ENCODE measurements around the gene KCNJ12.
"Not testable (repeated sequence)": the region's sequence is repeated elsewhere in the genome, so short reads cannot be mapped to it uniquely, and the experiment has no call there.

KCNJ12 gene

GRCh38 chr17:21399474-21400186, 23.5 kb downstream of the KCNJ12 start:
- Histone ChIP-seq H3K9ac (ENCODE audit: low read depth, low read length) (no peak overlapping the region), H3K36me3 (ENCODE audit: insufficient read depth, low read length) (no peaks in the 10 kb centered on the region), H3K4me1 (ENCODE audit: insufficient read depth, low read length) (peaks cover 3% of the 10 kb centered on the region; the same call in 1 of the 2 replicates), H3K9me3 (ENCODE audit: control insufficient read depth, insufficient read depth, low read length) (no peaks in the 10 kb centered on the region)

- H3K4me1 ChIP-seq (ENCODE audit: insufficient read depth, low read length); H3K36me3 ChIP-seq (ENCODE audit: insufficient read depth, low read length); H3K9me3 ChIP-seq (ENCODE audit: control insufficient read depth, insufficient read depth, low read length); H3K9ac ChIP-seq (ENCODE audit: low read depth, low read length): not testable (repeated sequence)
Observed at GRCh38 chr17:21400187-21400569, 24.0 kb downstream of the KCNJ12 start.

GRCh38 chr17:21400816-21401593, 24.8 kb downstream of the KCNJ12 start:
- Histone ChIP-seq H3K9ac (ENCODE audit: low read depth, low read length) (no peak overlapping the region), H3K36me3 (ENCODE audit: insufficient read depth, low read length) (no peaks in the 10 kb centered on the region), H3K4me1 (ENCODE audit: insufficient read depth, low read length) (peaks cover 3% of the 10 kb centered on the region; the same call in 1 of the 2 replicates), H3K9me3 (ENCODE audit: control insufficient read depth, insufficient read depth, low read length) (no peaks in the 10 kb centered on the region)

- not testable (repeated sequence) for H3K4me1 ChIP-seq (ENCODE audit: insufficient read depth, low read length); H3K9me3 ChIP-seq (ENCODE audit: control insufficient read depth, insufficient read depth, low read length); H3K36me3 ChIP-seq (ENCODE audit: insufficient read depth, low read length); H3K9ac ChIP-seq (ENCODE audit: low read depth, low read length)
Observed at GRCh38 chr17:21402166-21402571, 26.0 kb downstream of the KCNJ12 start.

- not testable (repeated sequence) for H3K36me3 ChIP-seq (ENCODE audit: insufficient read depth, low read length); H3K9ac ChIP-seq (ENCODE audit: low read depth, low read length); H3K4me1 ChIP-seq (ENCODE audit: insufficient read depth, low read length); H3K9me3 ChIP-seq (ENCODE audit: control insufficient read depth, insufficient read depth, low read length)
Observed at GRCh38 chr17:21402926-21403325, 26.8 kb downstream of the KCNJ12 start.

- H3K36me3 ChIP-seq (ENCODE audit: insufficient read depth, low read length); H3K9ac ChIP-seq (ENCODE audit: low read depth, low read length); H3K4me1 ChIP-seq (ENCODE audit: insufficient read depth, low read length); H3K9me3 ChIP-seq (ENCODE audit: control insufficient read depth, insufficient read depth, low read length): not testable (repeated sequence)
Observed at GRCh38 chr17:21404106-21404505, 27.9 kb downstream of the KCNJ12 start.

- H3K36me3 ChIP-seq (ENCODE audit: insufficient read depth, low read length); H3K9me3 ChIP-seq (ENCODE audit: control insufficient read depth, insufficient read depth, low read length); H3K9ac ChIP-seq (ENCODE audit: low read depth, low read length); H3K4me1 ChIP-seq (ENCODE audit: insufficient read depth, low read length): not testable (repeated sequence)
Observed at GRCh38 chr17:21404539-21404938, 28.4 kb downstream of the KCNJ12 start.

GRCh38 chr17:21404956-21405731, 29.0 kb downstream of the KCNJ12 start:
- H3K9ac ChIP-seq (ENCODE audit: low read depth, low read length); H3K4me1 ChIP-seq (ENCODE audit: insufficient read depth, low read length); H3K36me3 ChIP-seq (ENCODE audit: insufficient read depth, low read length); H3K9me3 ChIP-seq (ENCODE audit: control insufficient read depth, insufficient read depth, low read length): not testable (repeated sequence)

GRCh38 chr17:21405904-21406400, 29.8 kb downstream of the KCNJ12 start:
- H3K9me3 ChIP-seq (ENCODE audit: control insufficient read depth, insufficient read depth, low read length); H3K9ac ChIP-seq (ENCODE audit: low read depth, low read length); H3K36me3 ChIP-seq (ENCODE audit: insufficient read depth, low read length); H3K4me1 ChIP-seq (ENCODE audit: insufficient read depth, low read length): not testable (repeated sequence)

- not testable (repeated sequence) for H3K9ac ChIP-seq (ENCODE audit: low read depth, low read length); H3K36me3 ChIP-seq (ENCODE audit: insufficient read depth, low read length); H3K9me3 ChIP-seq (ENCODE audit: control insufficient read depth, insufficient read depth, low read length); H3K4me1 ChIP-seq (ENCODE audit: insufficient read depth, low read length)
Observed at GRCh38 chr17:21406616-21407404, 30.7 kb downstream of the KCNJ12 start.

- H3K4me1 ChIP-seq (ENCODE audit: insufficient read depth, low read length); H3K9ac ChIP-seq (ENCODE audit: low read depth, low read length); H3K36me3 ChIP-seq (ENCODE audit: insufficient read depth, low read length); H3K9me3 ChIP-seq (ENCODE audit: control insufficient read depth, insufficient read depth, low read length): not testable (repeated sequence)
Observed at GRCh38 chr17:21407752-21408151, 31.6 kb downstream of the KCNJ12 start.

- not testable (repeated sequence) for H3K9me3 ChIP-seq (ENCODE audit: control insufficient read depth, insufficient read depth, low read length); H3K4me1 ChIP-seq (ENCODE audit: insufficient read depth, low read length); H3K9ac ChIP-seq (ENCODE audit: low read depth, low read length); H3K36me3 ChIP-seq (ENCODE audit: insufficient read depth, low read length)
Observed at GRCh38 chr17:21408224-21408623, 32.1 kb downstream of the KCNJ12 start.

- H3K9ac ChIP-seq (ENCODE audit: low read depth, low read length); H3K9me3 ChIP-seq (ENCODE audit: control insufficient read depth, insufficient read depth, low read length); H3K36me3 ChIP-seq (ENCODE audit: insufficient read depth, low read length); H3K4me1 ChIP-seq (ENCODE audit: insufficient read depth, low read length): not testable (repeated sequence)
Observed at GRCh38 chr17:21408766-21409300, 32.7 kb downstream of the KCNJ12 start.

GRCh38 chr17:21409388-21409787, 33.2 kb downstream of the KCNJ12 start:
- H3K9me3 ChIP-seq (ENCODE audit: control insufficient read depth, insufficient read depth, low read length); H3K9ac ChIP-seq (ENCODE audit: low read depth, low read length); H3K4me1 ChIP-seq (ENCODE audit: insufficient read depth, low read length); H3K36me3 ChIP-seq (ENCODE audit: insufficient read depth, low read length): not testable (repeated sequence)
